Activated CD4-positive, alpha-beta T cell treated with anti-CD3 and anti-CD28 coated beads, Interleukin-2, Interleukin-4, amounts not matched to agents 100 ng/mL and 50 ng/mL, durations not matched to agents 16 hours and 8 hours (primary cell): ENCODE data around the gene PKD1L1.
"Not testable (repeated sequence)": the region's sequence is repeated elsewhere in the genome, so short reads cannot be mapped to it uniquely, and the experiment has no call there.

Experiments
- DNase-seq: peaks from one replicate; pipeline ENCODE4 v3.0.0-alpha.2; 2020; ENCODE audit warnings: low spot score

PKD1L1 gene

GRCh38 chr7:47818796-47819606 lies 129.3 kb downstream of the PKD1L1 start:
- DNase-seq: peak; percentile 55

- no peak for DNase-seq
Observed at GRCh38 chr7:47817917-47818316, 130.3 kb downstream of the PKD1L1 start.

- no peak for DNase-seq
Observed at GRCh38 chr7:47816647-47817046, 131.6 kb downstream of the PKD1L1 start.

DNA sequence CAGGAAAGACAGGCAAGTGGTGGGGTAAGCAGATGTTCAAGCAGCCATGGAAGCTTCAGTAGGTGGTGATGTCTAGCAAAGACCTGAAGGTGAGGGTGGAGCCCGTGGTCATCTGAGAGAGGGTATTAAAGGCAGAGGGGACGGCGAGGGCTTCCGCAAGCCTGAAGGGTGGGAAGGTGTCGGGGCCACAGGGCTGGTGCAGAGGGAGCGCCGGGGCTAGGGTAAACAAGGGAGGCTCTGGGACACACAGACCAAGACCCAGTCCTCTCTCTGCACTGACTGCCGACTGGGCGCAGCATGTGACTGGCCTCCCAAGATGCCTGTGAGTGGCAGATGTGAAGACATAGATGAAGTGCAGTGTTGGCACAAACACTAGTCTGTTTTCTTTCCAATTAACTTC lies 132.4 kb downstream of the PKD1L1 start:
- no peak for DNase-seq

DNA sequence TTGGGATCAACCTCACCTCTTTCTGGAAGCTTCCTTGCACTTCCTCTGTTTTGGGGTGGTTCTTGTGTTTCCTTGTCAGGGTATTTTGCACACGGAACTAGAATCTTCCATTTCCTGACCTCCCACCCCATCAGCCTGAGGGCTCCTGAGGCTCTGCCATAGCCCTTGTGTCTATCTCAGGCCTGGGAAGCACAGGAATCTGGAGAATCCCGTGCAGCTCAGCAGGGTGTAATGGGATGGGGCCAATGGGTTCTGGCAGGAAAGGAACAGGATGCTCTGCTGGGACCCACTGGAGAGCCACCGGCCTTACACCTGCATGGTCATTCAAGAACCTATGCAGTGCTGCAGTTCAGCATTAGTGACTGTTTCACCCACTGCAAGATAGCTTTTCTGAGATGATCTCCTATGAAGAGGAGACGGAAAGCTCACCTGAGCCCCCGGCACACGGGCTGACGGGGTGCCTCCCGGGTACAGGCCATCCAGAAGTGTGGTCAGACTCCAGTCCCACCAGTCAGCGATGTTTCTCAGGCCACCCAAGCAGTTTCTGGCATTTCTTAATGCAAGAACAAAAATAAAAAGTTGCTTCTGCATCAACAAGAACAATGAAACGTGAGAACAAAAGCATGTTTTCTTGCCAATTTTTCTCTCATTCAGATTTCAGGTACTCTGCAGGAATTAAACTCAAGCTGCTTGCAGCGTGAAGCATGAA lies 133.2 kb downstream of the PKD1L1 start:
- no peak for DNase-seq

GRCh38 chr7:47813620-47814260 lies 134.5 kb downstream of the PKD1L1 start:
- DNase-seq: no peak

DNA sequence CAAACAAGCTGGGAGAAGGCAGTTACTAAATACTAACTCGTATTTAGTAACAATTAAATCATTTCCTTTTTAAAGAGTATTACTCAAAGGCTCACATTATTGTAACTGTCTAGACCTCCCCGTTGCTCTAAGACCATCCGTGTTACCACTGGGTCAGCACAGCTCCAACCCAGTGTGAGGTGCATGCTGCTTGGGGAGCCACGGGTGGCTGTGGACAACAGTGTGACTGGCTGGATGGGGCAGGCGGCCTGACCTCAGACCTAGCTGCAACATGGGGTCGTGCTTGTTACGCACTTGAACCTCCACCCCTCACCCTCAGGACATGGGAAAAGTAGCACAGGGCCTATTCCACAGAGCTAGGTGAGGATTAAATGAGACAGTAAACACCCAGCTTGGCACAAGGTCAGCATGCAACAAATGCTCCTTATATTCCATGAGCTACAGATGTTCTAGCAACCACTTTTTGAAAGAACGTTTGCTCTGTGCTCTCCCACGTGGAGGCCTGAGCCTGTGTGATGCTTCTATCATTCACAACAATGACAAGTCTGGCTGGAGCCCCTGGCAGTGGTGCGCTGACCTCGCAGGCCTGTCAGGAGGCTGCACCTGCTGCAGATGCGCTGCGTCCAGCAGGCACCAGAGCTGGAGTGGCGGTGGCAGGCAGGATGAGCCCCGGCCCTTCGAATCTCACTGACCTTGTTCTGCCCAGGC lies 135.7 kb downstream of the PKD1L1 start:
- DNase-seq: no peak

DNA sequence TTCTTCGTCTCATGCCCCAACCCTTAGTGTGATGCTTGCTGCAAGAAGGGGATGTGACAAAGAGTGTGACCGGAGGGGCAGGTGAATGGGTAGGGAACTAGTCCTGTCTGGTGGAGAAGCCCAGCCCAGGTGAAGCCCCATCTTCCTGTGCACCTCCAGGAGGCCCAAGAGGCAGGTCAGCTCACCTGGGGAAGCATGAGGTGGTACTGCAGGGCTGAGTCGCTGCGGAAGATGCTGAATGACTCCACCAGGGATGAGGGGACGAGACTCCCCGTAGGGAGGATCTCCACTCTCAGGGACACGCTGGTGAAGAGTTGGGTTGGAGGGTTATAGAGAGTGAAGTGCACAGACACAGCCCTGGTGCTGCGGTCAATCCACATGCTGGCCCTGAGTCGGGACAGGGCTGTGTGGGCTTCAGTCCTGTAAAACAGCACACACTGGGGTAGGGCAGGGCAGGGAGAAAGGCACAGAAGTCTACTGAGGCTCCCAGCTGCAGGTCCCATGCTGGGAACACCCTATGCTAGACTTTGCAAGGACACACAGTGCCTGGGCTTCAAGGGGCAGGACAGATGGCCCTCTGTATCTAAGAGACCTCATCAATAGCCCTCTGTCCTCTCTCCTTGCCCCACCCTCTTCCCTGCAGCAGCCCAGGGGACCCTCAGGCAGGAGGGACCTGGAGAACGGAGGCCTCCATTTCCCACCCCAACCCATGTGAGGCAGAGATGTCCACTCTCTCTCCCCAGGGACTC lies 136.5 kb downstream of the PKD1L1 start:
- no peak for DNase-seq

- DNase-seq: no peak
Observed at GRCh38 chr7:47809387-47809786, 138.9 kb downstream of the PKD1L1 start.

DNA sequence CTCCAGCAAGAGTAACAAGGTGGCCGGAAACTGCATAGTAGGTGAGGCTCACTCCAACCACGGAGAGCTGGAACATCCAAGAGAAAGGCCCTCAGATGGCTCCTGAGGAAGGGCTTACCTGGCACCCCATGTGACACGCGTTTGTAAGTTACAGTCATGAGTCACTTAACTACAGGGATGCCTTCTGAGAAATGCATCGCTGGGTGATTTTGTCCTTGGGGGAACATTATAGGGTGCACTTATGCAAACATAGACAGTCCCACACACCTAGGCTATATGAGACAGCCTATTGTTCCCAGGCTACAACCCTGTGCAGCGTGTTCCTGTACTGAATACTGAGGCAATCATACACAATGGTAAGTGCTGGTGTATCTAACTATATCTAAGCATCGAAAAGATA lies 139.9 kb downstream of the PKD1L1 start:
- DNase-seq: no peak

DNA sequence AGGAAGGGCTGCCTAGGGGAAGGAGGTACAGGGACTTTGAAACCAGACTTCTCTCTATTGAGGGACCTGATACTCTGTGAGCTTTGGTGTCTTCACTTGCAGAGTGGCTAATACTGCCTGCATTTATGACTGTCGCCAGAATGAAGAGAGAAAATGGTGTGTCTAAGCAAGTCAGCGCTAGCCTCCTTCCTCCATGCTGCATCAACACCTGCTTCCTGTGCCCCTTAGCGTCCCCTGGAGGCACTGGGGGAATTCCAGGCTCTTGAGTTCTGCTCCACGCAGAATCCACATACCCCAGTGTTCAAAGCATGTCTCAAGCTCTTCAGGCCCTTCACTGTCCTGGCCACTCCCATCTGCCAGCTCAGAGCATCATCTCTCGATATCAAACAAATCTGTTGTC lies 140.5 kb downstream of the PKD1L1 start:
- DNase-seq: no peak

DNA sequence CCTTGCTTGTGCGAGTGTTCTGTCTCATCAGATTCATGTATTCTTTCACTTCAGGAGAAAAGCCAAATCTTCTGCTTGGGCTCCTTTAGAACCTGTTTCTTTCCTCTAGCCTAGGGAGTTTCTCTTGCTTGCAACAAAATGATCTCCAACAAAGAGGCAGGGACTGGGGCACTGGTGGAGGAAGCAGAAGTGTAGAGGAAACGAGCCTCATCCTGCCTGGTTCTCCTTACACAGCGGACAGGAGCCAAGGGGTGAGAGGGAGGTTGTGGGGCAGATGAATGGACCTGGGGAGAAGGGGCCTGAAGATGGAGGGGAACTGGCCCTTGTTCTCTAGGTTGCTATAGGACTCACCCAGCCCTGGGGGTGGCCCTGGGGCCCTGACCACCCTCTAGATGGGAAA lies 141.1 kb downstream of the PKD1L1 start:
- DNase-seq: no peak

DNA sequence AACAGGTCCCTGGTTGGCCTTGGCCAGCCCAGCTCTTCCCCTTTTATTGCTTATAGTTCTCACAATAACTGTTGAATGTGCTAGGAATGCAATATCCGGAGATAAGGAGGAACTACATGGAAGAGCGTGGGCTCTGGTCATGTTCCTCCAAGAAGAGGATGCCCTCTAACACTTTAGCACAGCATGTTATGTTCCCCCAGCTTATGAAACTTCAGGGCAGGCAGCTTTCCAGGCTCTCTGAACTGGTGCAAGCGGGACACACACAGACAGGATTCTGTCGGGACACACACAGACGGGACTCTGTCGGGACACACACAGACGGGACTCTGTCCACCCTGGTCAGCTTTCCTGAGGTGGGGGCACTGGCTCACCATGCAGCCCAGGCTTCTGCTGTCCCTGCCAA lies 141.6 kb downstream of the PKD1L1 start:
- no peak for DNase-seq

GRCh38 chr7:47804767-47805545 lies 143.3 kb downstream of the PKD1L1 start:
- no peak for DNase-seq

GRCh38 chr7:47803846-47804245 lies 144.4 kb downstream of the PKD1L1 start:
- no peak for DNase-seq

- DNase-seq: no peak
Observed at GRCh38 chr7:47803025-47803424, 145.2 kb downstream of the PKD1L1 start.

- DNase-seq: no peak
Observed at GRCh38 chr7:47801423-47801822, 146.8 kb downstream of the PKD1L1 start.

DNA sequence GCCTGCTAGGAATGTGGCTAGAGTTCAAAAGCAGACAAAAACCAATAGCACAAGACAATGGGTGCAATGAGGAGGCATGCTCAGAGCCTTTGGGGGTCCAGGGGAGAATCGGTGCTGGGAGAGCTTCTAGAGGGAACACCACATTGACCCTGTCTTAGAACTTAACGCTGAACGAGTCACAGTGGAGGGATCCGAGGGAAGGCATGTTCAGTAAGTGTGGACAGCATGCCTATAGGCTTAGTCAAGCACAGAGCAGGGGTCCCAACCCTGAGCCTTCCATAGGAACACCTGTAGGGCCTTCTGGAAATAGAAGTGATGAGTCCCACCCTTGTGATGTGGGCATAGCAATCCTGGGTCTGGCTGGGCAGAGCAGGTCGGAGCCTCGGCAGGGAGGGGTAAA lies 148.7 kb downstream of the PKD1L1 start:
- no peak for DNase-seq

GRCh38 chr7:47796347-47796746 lies 151.9 kb downstream of the PKD1L1 start:
- DNase-seq: no peak

DNA sequence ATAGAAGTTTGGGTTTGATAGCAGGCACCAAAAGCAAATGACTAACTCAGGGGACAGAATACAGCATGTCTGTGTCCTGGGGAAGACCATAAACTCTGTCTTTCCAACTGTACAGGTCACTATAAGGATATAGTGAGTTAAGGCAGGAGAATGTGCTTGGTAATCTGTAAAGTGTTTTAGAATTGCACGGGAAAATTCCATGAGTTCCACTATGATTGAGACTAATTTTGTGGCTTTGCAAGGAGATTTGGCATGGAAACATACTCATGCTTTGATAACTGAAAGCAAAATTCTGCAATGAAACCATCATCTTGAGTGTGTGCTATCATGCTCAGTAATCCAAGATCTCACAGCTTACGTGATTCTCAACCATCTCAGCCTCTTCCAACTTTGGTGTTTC lies 152.6 kb downstream of the PKD1L1 start:
- DNase-seq: no peak

- not testable (repeated sequence) for DNase-seq
Observed at GRCh38 chr7:47795126-47795525, 153.1 kb downstream of the PKD1L1 start.
